K562 (cell line): Measurements from ENCODE around the gene AMBRA1. TPM values are rescaled to one million over a fixed set of nuclear protein-coding genes. Genes with fewer than 3 reads are reported as not detected.

Experiments
- BACH1 ChIP-seq: fragments of 200-800 bp; sonication (Bioruptor generic); IDR thresholded peaks from 2 replicates; pipeline ENCODE4 v1.6.1; 2016; ENCODE audit warnings: missing genetic modification characterization, missing compliant biosample characterization
- BRD4 ChIP-seq: fragments of 200-600 bp; sonication (generic); IDR thresholded peaks from 2 replicates; pipeline ENCODE4 v1.6.1; 2017; ENCODE audit warnings: inconsistent platforms
- C11orf30 ChIP-seq: fragments of 450-650 bp; IDR thresholded peaks from 2 replicates; pipeline ENCODE4 v1.6.1; 2016; ENCODE audit warnings: low read depth, mild to moderate bottlenecking
- CHAMP1 ChIP-seq: fragments of 450-650 bp; IDR thresholded peaks from 2 replicates; pipeline ENCODE4 v1.6.1; 2016; ENCODE audit warnings: mild to moderate bottlenecking
- CHCHD3 ChIP-seq: fragments of 250-450 bp; sonication (Bioruptor Pico); IDR thresholded peaks from 2 replicates; pipeline ENCODE4 v2.1.2; 2022; ENCODE audit warnings: mild to moderate bottlenecking
- HDAC8 ChIP-seq: fragments of 450-650 bp; IDR thresholded peaks from 2 replicates; pipeline ENCODE4 v1.6.1; 2016; ENCODE audit warnings: mild to moderate bottlenecking, missing genetic modification characterization, moderate library complexity, missing compliant biosample characterization
- HDGF ChIP-seq: fragments of 450-650 bp; IDR thresholded peaks from 2 replicates; pipeline ENCODE4 v1.6.1; 2016
- JUNB ChIP-seq: fragments of 450-650 bp; formaldehyde crosslinking; conservative IDR thresholded peaks from 2 replicates; pipeline ENCODE4 v1.4.0; 2020; ENCODE audit warnings: mild to moderate bottlenecking
- MAFK ChIP-seq: IDR thresholded peaks from 2 replicates; pipeline ENCODE4 v1.6.1; 2011; ENCODE audit warnings: low read length, improper control_type of control experiment
- NR2F6 ChIP-seq: fragments of 450-650 bp; formaldehyde crosslinking; IDR thresholded peaks from 2 replicates; pipeline ENCODE4 v1.4.0; 2020; ENCODE audit warnings: mild to moderate bottlenecking
- NR4A1 ChIP-seq, 2 experiments: fragments of 250-450 bp in 1 of 2; fragments of 450-650 bp in 1 of 2; sonication (Bioruptor Pico) in 1 of 2; IDR thresholded peaks; 2 replicates each; pipeline versions ENCODE4 v1.4.0 to v1.6.1; 2016 to 2020; ENCODE audit warnings: mild to moderate bottlenecking in 2 of 2, missing compliant biosample characterization in 1 of 2, missing genetic modification characterization in 1 of 2, moderate library complexity in 1 of 2
- TBP ChIP-seq: optimal IDR thresholded peaks from 2 replicates; pipeline ENCODE3; 2011; ENCODE audit warnings: low read depth, low read length, improper control_type of control experiment
- TRIM28 ChIP-seq: fragments of 450-650 bp; IDR thresholded peaks from 2 replicates; pipeline ENCODE4 v1.6.1; 2017
- ZC3H8 ChIP-seq: fragments of 450-650 bp; IDR thresholded peaks from 2 replicates; pipeline ENCODE4 v1.6.1; 2017
- ZNF133 ChIP-seq: fragments of 250-450 bp; sonication (Bioruptor Pico); IDR thresholded peaks from 2 replicates; pipeline ENCODE4 v1.4.0; 2020; ENCODE audit warnings: mild to moderate bottlenecking
- ZNF165 ChIP-seq: fragments of 250-450 bp; sonication (Bioruptor Pico); IDR thresholded peaks from 2 replicates; pipeline ENCODE4 v1.4.0; 2020; ENCODE audit warnings: borderline replicate concordance
- ZNF184 ChIP-seq: sonication (generic); formaldehyde crosslinking; IDR thresholded peaks from 2 replicates; pipeline ENCODE4 v1.5.0; 2020; ENCODE audit warnings: missing genetic modification reagents
- ZNF24 ChIP-seq: fragments of 450-650 bp; IDR thresholded peaks from 2 replicates; pipeline ENCODE4 v1.6.1; 2016
- ZNF318 ChIP-seq, 2 experiments: fragments of 450-650 bp; IDR thresholded peaks; 2 replicates each; pipeline ENCODE4 v1.6.1; 2016; ENCODE audit warnings: mild to moderate bottlenecking in 2 of 2, borderline replicate concordance in 1 of 2, low read depth in 1 of 2, moderate library complexity in 1 of 2
- ZNF780A ChIP-seq: fragments of 250-450 bp; sonication (Bioruptor Pico); IDR thresholded peaks from 2 replicates; pipeline ENCODE4 v1.5.0; 2021; ENCODE audit warnings: mild to moderate bottlenecking
- ZNF785 ChIP-seq: fragments of 250-450 bp; sonication (Bioruptor Pico); IDR thresholded peaks from 2 replicates; pipeline ENCODE4 v1.4.0; 2020; ENCODE audit warnings: mild to moderate bottlenecking
- polyA plus RNA-seq, 8 experiments: library from polyadenylated mRNA; depleted of rRNA in 4 of 8; stranded (reverse) in 5 of 8; unstranded in 3 of 8; fragments of >200 nt; fragmentation: Nextera tagmentation in 2 of 8; fragmentation: Illumina TruSeq in 1 of 8; extraction: Ambion mirVana in 2 of 8; extraction: Trizol in 1 of 8; gene quantifications; 2 replicates each; pipeline versions ENCODE4 v1.2.1 to v1.2.3, GENCODE V29; 2011 to 2014; ENCODE audit warnings: inconsistent platforms in 1 of 8, missing spikeins in 1 of 8
- total RNA-seq, 7 experiments: library from RNA; depleted of rRNA in 6 of 7; stranded (reverse); fragments of >200 nt in 6 of 7; fragmentation: Illumina TruSeq in 2 of 7; extraction: Trizol in 2 of 7; gene quantifications; 2 replicates each; pipeline versions ENCODE4 v1.2.1 to v1.2.3, GENCODE V29; 2011 to 2021; ENCODE audit warnings: low replicate concordance in 1 of 7

AMBRA1 gene
- total and polyA plus RNA-seq, 9 of the 15 experiments (the other 6 are each of a cell fraction or from before 2014, with no cell fraction given), result 0.15 to 24.5 (median 13.0) TPM

- TF ChIP-seq ZNF318 (IDR thresholded peaks at IDR 0.05; ENCODE audit: borderline replicate concordance in 1 of 2, low read depth in 1 of 2), result no peak
- no peak for TF ChIP-seq JUNB (CRISPR knock-in tag)
- TF ChIP-seq HDGF, result no peak
- TF ChIP-seq HDAC8 (tag), result no peak
- TF ChIP-seq C11orf30, result peak; percentile 87
- no peak for TF ChIP-seq ZNF184 (CRISPR knock-in tag)
- no peak for TF ChIP-seq CHCHD3
- TF ChIP-seq NR2F6 (CRISPR knock-in tag), result no peak
- no peak for TF ChIP-seq NR4A1 (CRISPR knock-in tag; IDR thresholded peaks at IDR 0.05)
- TF ChIP-seq NR4A1 (tag; IDR thresholded peaks at IDR 0.05), result no peak
- TF ChIP-seq ZNF780A, result no peak
- TF ChIP-seq MAFK, result no peak
- peak; percentile 53 for TF ChIP-seq TBP
- TF ChIP-seq ZNF165 (CRISPR knock-in tag), result no peak
- no peak for TF ChIP-seq ZC3H8
- no peak for TF ChIP-seq ZNF24
- TF ChIP-seq ZNF785 (CRISPR knock-in tag), result no peak
- TF ChIP-seq CHAMP1, result no peak
- no peak for TF ChIP-seq BACH1 (tag)
- no peak; the same call in 1 of the 2 replicates for TF ChIP-seq TRIM28
- TF ChIP-seq ZNF133, result no peak
- peak; percentile 93 for TF ChIP-seq BRD4
These were observed 23.5 kb upstream of the AMBRA1 start, which contains the start of the genes ATG13 and HARBI1 (continued) for GRCh38 chr11:46617134-46617971.
